Bone marrow (tissue), 2 donors: ENCODE data around the gene GPX7.
A peak's percentile ranks its signal among the peaks of the same experiment; 100 is the strongest.

Experiments used
- DNase-seq, 2 donors: peaks; one replicate each; lab custom pipeline; 2025; lab: John Stamatoyannopoulos, UW

Gene GPX7

GRCh38 chr1:52629325-52629643, 27.1 kb downstream of the GPX7 start:
- DNase-seq = no peak

GRCh38 chr1:52629667-52630066, 27.5 kb downstream of the GPX7 start:
- DNase-seq = no peak

GRCh38 chr1:52631759-52632331, 29.7 kb downstream of the GPX7 start:
- DNase-seq = no peak

GRCh38 chr1:52632732-52633290, 30.6 kb downstream of the GPX7 start, which contains the start of gene SHISAL2A:
Gene SHISAL2A (plus strand): TSS chr1:52633168. CDS start chr1:52633494, 326 bp downstream.
- no peak for DNase-seq

GRCh38 chr1:52633291-52633754, 31.2 kb downstream of the GPX7 start:
- no peak for DNase-seq

- DNase-seq = no peak
Observed at GRCh38 chr1:52634111-52634510, 31.9 kb downstream of the GPX7 start.

- no peak for DNase-seq
Observed at GRCh38 chr1:52635321-52636089, 33.3 kb downstream of the GPX7 start.

GRCh38 chr1:52636721-52637695, 34.8 kb downstream of the GPX7 start:
- peak in 1 of 2 donors; percentile 74 for DNase-seq

GRCh38 chr1:52637946-52638345, 35.8 kb downstream of the GPX7 start:
- DNase-seq = no peak

GRCh38 chr1:52640697-52641096, 38.5 kb downstream of the GPX7 start:
- no peak for DNase-seq

GRCh38 chr1:52641307-52641706, 39.1 kb downstream of the GPX7 start:
- DNase-seq = no peak

- no peak for DNase-seq
Observed at GRCh38 chr1:52645261-52645660, 43.1 kb downstream of the GPX7 start.

GRCh38 chr1:52651904-52652303, 49.7 kb downstream of the GPX7 start:
- no peak for DNase-seq

GRCh38 chr1:52653207-52653849, 51.2 kb downstream of the GPX7 start:
- no peak for DNase-seq

- DNase-seq = no peak
Observed at GRCh38 chr1:52654063-52654462, 51.9 kb downstream of the GPX7 start.

- DNase-seq = no peak
Observed at GRCh38 chr1:52657702-52658101, 55.5 kb downstream of the GPX7 start.
